Cardiac muscle cell (in vitro differentiated cells and primary cell): ENCODE results near the gene RNU11. TPM values are rescaled to one million over a fixed set of nuclear protein-coding genes. Genes with fewer than 3 reads are reported as not detected.

Source experiments
- DNase-seq, 2 donors: peaks; one replicate each; pipeline versions ENCODE4 v3.0.0 to v3.0.0-alpha.2; 2010 to 2017; ENCODE audit warnings: low read depth in 1 of 2, low spot score in 1 of 2
- H3K27ac ChIP-seq: fragments of 200-600 bp; sonication (generic); 2 replicates; pipeline ENCODE4 v1.5.1; 2016
- H3K27me3 ChIP-seq: fragments of 200-600 bp; sonication (generic); 2 replicates; pipeline ENCODE4 v1.6.0; 2016; ENCODE audit warnings: control low read depth
- H3K36me3 ChIP-seq: fragments of 200-600 bp; sonication (generic); 2 replicates; pipeline ENCODE4 v1.5.1; 2016; ENCODE audit warnings: control low read depth
- H3K4me1 ChIP-seq: fragments of 200-600 bp; sonication (generic); 2 replicates; pipeline ENCODE4 v1.8.1; 2017; ENCODE audit warnings: low read depth, mild to moderate bottlenecking, mixed run types
- H3K4me3 ChIP-seq: fragments of 200-600 bp; sonication (generic); 2 replicates; pipeline ENCODE4 v1.5.1; 2016; ENCODE audit warnings: mild to moderate bottlenecking
- H3K9me3 ChIP-seq: fragments of 200-600 bp; sonication (generic); 2 replicates; pipeline ENCODE4 v1.5.1; 2017; ENCODE audit warnings: low read depth, mild to moderate bottlenecking, control low read depth
- polyA plus RNA-seq: library from polyadenylated mRNA; unstranded; fragments of >200 nt; fragmentation: Nextera tagmentation; extraction: Ambion mirVana; gene quantifications from 2 replicates; pipeline ENCODE4 v1.2.1, GENCODE V29; 2016
- total RNA-seq: library from RNA; depleted of rRNA; stranded (reverse); fragments of >200 nt; gene quantifications from 2 replicates; pipeline ENCODE4 v1.2.3, GENCODE V29; 2016
- TF ChIP-seq, protein P1 (sequence below): IDR thresholded peaks from 2 replicates; pipeline ENCODE4 v1.5.1; 2012; ENCODE audit warnings: low read depth, mild to moderate bottlenecking, low read length

RNU11 gene
- total and polyA plus RNA-seq, 2 experiments from 2014 or later, result not detected

DNA sequence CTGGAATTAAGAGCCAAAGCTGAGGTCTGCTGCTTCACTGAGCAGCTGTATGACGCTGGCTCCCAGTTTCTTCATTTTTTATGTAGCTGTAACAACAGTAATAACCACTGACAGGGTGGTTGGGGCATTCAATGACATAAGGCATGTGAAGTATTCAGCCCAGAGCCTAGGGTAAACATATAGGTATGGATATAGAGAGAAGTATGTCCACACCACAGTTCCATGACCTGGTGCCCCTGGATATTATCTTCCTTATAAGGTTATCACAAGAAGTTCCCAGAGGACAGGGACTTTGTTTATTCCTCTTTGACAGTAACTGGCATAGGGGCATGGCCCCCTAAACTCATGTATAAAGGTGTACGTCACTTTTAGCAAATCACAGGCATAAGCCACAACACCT, 41.6 kb upstream of the RNU11 start:
- Histone ChIP-seq H3K4me1 (peaks cover 19% of the 10 kb centered on the region), H3K4me3 (no peak overlapping the region), H3K9me3 (no peaks in the 10 kb centered on the region), H3K27ac (peak overlapping the region; percentile 90), H3K27me3 (no peaks in the 10 kb centered on the region), H3K36me3 (peaks cover 18% of the 10 kb centered on the region)
- TF ChIP-seq, protein P1, sequence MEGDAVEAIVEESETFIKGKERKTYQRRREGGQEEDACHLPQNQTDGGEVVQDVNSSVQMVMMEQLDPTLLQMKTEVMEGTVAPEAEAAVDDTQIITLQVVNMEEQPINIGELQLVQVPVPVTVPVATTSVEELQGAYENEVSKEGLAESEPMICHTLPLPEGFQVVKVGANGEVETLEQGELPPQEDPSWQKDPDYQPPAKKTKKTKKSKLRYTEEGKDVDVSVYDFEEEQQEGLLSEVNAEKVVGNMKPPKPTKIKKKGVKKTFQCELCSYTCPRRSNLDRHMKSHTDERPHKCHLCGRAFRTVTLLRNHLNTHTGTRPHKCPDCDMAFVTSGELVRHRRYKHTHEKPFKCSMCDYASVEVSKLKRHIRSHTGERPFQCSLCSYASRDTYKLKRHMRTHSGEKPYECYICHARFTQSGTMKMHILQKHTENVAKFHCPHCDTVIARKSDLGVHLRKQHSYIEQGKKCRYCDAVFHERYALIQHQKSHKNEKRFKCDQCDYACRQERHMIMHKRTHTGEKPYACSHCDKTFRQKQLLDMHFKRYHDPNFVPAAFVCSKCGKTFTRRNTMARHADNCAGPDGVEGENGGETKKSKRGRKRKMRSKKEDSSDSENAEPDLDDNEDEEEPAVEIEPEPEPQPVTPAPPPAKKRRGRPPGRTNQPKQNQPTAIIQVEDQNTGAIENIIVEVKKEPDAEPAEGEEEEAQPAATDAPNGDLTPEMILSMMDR, result no peak
- DNase-seq, result no peak

DNA sequence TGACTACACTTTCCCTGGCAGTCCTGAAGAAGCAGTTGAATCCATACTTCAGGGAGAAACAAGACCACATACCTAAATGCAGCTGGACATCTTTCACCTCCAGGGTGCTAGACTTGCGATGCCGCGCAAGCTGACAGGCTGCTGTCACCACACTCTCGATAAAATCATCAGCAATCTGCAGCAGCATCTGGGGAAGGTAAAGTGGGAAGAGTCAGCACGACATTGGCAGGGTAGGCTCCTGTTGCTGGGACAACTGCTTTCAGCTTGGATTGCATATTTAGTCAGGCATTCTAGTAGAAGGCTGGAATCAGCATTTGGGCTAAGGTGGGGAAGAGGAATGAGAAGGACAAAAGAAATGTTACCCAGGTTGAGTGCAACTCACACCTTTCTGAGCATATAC, 35.2 kb upstream of the RNU11 start:
- TF ChIP-seq, protein P1, result no peak
- no peaks in the 10 kb centered on the region for H3K4me1 ChIP-seq
- H3K4me3 ChIP-seq, result no peak overlapping the region
- no peaks in the 10 kb centered on the region for H3K9me3 ChIP-seq
- H3K27ac ChIP-seq, result no peak overlapping the region
- DNase-seq, result no peak
- H3K27me3 ChIP-seq, result no peaks in the 10 kb centered on the region
- peaks cover 26% of the 10 kb centered on the region for H3K36me3 ChIP-seq

DNA sequence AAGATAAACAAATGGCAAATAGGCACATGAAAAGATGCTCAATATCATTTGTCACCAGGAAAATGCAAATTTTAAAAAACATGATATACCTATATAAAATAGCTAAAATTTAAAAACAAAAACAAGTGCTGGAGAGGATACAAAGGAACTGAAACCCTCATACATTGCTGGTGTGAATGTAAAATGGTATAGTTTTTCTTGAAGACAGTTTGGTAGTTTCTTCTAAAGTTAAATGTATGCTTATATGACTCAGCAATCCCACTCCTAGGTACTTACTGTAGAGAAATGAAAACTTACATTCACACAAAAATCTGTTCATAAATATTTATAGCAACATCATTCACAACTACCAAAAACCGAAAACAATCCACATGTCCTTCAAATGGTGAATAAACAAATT, 16.7 kb upstream of the RNU11 start:
- H3K36me3 ChIP-seq, result no peaks in the 10 kb centered on the region
- TF ChIP-seq, protein P1, result no peak

DNA sequence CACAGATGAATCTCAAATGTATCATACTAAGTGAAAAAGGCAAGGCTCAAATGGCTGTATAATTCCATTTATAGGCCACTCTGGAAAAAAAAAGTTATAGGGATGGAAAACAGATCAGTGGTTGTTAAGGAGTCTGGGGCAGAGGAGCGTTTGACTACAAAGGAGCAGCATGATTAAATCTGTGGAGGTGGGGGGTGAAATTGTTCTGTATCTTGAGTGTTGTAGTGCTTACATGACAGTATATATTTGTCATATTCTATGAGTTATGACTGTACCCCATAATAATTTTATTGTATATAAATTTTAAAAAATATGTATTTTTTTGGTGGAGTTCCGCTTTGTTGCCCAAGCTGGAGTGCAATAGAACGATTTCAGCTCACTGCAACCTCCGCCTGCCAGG, 15.8 kb upstream of the RNU11 start:
- no peak for DNase-seq
- TF ChIP-seq, protein P1, result no peak
- Histone ChIP-seq H3K36me3 (no peaks in the 10 kb centered on the region), H3K27me3 (no peaks in the 10 kb centered on the region), H3K4me3 (no peak overlapping the region), H3K9me3 (no peaks in the 10 kb centered on the region), H3K27ac (no peak overlapping the region), H3K4me1 (no peaks in the 10 kb centered on the region)

More for the DNA sequence above, 16.7 kb upstream of the RNU11 start:
- H3K4me1 ChIP-seq, result no peaks in the 10 kb centered on the region
- no peaks in the 10 kb centered on the region for H3K9me3 ChIP-seq
- H3K27ac ChIP-seq, result no peak overlapping the region
- no peak overlapping the region for H3K4me3 ChIP-seq
- H3K27me3 ChIP-seq, result no peaks in the 10 kb centered on the region
- DNase-seq, result no peak

DNA sequence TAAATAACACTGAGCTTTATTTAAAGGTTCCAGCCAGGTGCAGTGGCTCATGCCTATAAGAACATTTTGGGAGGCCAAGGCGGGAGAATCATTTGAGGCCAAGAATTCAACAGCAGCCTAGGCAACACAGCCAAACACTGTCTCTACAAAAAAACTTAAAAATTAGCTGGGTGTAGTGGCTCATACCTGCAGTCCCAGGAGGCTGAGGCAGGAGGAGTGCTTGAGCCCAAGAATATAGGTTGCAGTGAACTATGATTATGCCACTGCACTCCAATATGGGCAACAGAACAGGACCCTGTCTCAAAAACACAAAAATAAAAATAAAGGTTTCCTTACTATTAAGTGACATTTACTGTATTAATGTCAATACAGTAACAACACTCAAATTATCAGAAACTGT, 7.6 kb upstream of the RNU11 start:
- no peaks in the 10 kb centered on the region for H3K9me3 ChIP-seq
- DNase-seq, result peak; percentile 10 to 25
- TF ChIP-seq, protein P1, result peak; percentile 36
- peaks cover 10% of the 10 kb centered on the region for H3K4me1 ChIP-seq
- H3K27me3 ChIP-seq, result no peaks in the 10 kb centered on the region
- no peak overlapping the region for H3K4me3 ChIP-seq
- no peak overlapping the region for H3K27ac ChIP-seq
- no peaks in the 10 kb centered on the region for H3K36me3 ChIP-seq
